Kidney glomerular epithelial cell (primary cell): ENCODE data around the gene PDZD11.
"Not testable (repeated sequence)": the region's sequence is repeated elsewhere in the genome, so short reads cannot be mapped to it uniquely, and the experiment has no call there.

Experiments
- DNase-seq: peaks from one replicate; lab custom pipeline; 2025; lab: John Stamatoyannopoulos, UW

PDZD11 gene

GRCh38 chrX:70289793-70290770 lies at the start of gene PDZD11, which contains the start of gene KIF4A:
TSS of gene PDZD11 (minus strand) at chrX:70289927. CDS start at chrX:70289341, 586 bp downstream.
TSS of gene KIF4A (plus strand) at chrX:70290104. CDS start at chrX:70290459, 355 bp downstream.
- DNase-seq = peak; percentile 49

DNA sequence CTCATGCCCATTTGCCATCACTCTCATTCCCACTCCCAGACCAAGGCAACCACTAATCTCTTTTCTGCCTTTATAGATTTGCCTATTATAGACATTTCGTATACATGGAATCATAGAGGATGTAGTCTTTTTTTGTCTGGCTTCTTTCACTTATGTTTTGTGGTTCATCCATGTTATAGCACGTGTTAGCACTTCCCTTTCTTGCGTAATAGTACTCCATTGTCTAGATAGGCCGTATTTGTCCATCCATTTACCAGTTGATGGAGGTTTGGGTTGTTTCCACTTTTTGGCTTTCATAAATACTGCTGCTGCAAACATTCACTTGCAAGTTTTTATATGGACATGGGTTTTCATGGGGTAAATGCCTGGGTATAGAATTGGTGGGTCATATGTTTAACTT lies 48.6 kb upstream of the PDZD11 start:
- DNase-seq = no peak

GRCh38 chrX:70336767-70337166 lies 47.0 kb upstream of the PDZD11 start:
- DNase-seq = no peak

DNA sequence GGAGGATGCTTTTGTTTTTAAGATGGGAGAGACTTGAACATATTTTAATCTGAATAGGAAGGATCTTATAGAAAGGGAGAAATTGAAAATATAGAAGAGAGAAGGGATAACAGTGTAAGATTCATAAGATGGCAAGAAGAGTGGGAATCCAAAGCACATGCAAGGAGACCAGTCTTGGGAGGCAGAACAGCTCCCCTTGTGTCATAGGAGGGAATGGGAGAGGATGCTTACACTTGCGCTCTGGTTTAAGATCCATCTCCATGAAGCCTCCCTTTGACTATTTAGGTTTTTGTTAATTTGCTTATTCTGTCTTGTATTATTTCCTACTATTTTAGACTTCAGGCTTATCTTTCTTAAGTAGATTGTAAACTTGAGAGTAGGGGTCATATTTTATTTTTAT lies 42.9 kb upstream of the PDZD11 start:
- no peak for DNase-seq

- DNase-seq = no peak
Measured at GRCh38 chrX:70331161-70331560, 41.4 kb upstream of the PDZD11 start.

DNA sequence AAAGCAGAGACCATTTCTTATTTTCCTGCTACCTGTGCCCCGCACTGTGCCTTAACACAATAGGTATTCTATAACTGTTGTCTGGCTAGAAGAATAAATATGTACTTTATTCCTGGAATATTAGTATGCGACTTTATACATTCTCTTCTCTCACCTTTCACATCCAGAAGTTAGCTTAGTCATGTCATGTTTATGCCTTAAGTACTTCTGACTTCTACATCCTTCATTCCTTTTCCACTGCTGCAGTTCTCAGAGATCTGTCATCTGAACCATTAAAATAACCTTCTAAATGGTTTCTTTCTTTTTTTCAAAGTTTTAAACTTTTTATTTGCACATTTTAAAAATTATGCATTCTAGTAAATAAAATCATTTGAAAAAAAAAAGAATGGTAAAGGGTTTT lies 34.6 kb upstream of the PDZD11 start:
- DNase-seq = no peak

- DNase-seq = not testable (repeated sequence)
Measured at GRCh38 chrX:70323628-70324027, 33.9 kb upstream of the PDZD11 start.

- no peak for DNase-seq
Measured at GRCh38 chrX:70322784-70323183, 33.1 kb upstream of the PDZD11 start.

- DNase-seq = no peak
Measured at GRCh38 chrX:70313503-70313902, 23.8 kb upstream of the PDZD11 start.

- no peak for DNase-seq
Measured at GRCh38 chrX:70301716-70302115, 12.0 kb upstream of the PDZD11 start.

GRCh38 chrX:70293621-70294020 lies 3.9 kb upstream of the PDZD11 start:
- DNase-seq = no peak

DNA sequence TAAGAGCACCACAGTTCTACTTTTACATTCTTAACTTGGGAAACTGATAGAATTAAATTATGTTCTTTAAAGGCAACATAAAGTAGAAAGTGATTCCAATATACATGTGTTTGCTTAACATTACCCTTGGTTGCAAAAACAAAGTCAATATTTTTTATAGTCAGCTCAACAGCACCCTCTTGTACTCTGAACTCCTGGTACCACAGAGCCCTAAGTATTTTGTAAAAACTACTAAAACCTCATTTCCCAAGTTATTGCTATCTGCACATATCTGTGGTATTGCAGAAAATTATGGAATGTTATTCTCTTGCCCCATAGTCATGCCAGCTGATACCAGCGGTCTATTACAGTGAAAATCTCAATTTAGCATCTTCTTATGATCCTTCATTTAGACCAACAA lies 3.1 kb upstream of the PDZD11 start:
- DNase-seq = no peak

GRCh38 chrX:70289168-70289792 lies 447 bp downstream of the PDZD11 start:
- no peak for DNase-seq

- DNase-seq = no peak
Measured at GRCh38 chrX:70281951-70282350, 7.8 kb downstream of the PDZD11 start, which contains the start of gene RAB41. TSS of gene RAB41 (plus strand) at chrX:70282172. CDS start at chrX:70282218, 46 bp downstream.

- no peak for DNase-seq
Measured at GRCh38 chrX:70280573-70280972, 9.2 kb downstream of the PDZD11 start.

- DNase-seq = no peak
Measured at GRCh38 chrX:70279081-70279480, 10.6 kb downstream of the PDZD11 start.

DNA sequence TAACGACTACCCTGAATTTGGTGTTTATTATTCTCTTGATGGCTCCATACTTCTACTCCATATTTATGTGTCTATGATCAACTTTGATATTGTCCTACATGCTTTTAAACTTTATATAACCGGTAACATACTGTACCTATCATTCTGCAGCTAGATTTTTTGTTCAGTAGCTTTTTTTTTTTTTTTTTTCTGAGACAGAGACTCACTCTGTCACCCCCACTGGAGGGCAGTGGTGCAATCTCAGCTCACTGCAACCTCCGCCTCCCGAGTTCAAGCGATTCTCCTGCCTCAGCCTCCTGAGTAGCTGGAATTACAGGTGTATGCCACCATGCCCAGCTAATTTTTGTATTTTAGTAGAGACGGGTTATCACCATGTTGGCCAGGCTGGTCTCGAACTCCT lies 15.7 kb downstream of the PDZD11 start:
- not testable (repeated sequence) for DNase-seq

DNA sequence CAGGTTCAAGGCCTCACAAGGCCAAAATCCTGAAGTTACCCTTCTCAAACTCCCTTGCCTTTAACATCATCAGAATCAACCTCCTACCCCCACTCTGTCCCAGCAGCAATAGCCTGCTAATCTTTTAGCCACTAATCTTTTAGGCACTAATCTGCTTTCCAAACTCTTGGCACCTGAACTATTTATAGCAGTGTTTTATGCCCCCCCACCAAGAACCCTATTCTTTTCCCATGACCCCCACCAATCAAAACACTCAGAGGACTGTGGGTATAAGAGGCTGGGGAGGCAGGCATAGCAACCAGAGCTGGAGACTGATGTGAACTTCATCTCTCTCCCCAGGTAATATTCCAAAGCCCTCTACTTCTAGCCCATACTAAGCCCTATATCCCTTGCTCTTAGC lies 21.7 kb downstream of the PDZD11 start, which contains the start of gene ARR3:
Gene ARR3, plus strand, starts transcription at position 301 of the 400 bp plus-strand sequence. CDS start 1,052 bp downstream, outside the sequence.
- no peak for DNase-seq

GRCh38 chrX:70264784-70265183 lies 24.9 kb downstream of the PDZD11 start:
- DNase-seq = no peak

DNA sequence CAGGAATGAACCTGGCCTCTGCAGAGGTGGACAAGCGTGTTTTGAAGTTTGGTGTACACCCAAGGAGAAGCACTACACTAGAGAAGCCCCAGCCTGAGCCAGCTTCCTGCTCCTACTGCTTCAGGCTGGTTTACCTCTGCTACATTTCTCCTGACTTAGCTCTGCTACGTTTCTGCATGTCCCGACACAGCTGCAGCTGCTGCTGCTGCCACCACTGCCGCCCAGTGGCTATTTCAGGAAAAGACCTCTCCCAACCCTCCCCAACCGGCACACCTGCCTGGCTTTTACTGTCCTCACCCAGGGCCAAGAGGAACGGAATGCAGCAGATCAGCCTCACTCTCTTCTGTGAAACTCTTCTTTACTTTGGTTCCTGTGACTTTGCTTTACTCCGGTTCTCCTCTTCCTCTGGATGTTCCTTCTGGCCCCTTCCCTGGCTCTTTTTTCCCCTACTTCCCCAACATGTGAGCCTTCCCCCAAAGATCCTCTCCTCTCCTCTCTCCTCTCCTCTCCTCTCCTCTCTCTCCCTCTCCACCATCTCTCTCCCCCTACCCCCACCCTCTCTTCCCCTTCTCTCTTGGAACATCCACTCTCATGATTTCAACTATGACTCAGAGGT lies 26.7 kb downstream of the PDZD11 start:
- DNase-seq = peak; percentile 3

DNA sequence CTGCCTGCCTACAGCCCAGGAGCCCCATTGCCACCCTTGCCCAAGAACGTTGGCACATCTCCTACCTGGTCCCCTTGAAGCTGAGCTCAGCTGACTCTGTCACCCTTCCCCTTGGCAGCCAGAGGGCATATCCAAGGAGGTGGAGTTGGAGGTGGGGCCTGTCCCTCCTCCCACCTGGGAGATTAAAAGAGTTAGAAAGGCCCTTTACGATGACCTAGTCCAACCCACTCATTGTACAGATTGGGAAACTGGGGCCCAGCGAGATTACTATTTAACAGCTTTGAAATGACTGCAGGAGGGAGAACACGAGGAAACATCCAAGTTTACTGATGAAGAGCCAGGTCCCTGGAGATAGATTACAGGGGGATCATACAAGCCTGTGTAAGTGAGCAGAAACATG lies 29.6 kb downstream of the PDZD11 start, which contains the start of gene P2RY4:
Gene P2RY4, minus strand, starts transcription at position 101 of the 400 bp plus-strand sequence. CDS start 580 bp downstream, outside the sequence.
- DNase-seq = no peak
